Mononuclear cell (primary cell): Measurements from ENCODE around the gene PCBP2. TPM values are rescaled to one million over a fixed set of nuclear protein-coding genes. Genes with fewer than 3 reads are reported as not detected.
"Not testable (repeated sequence)": the region's sequence is repeated elsewhere in the genome, so short reads cannot be mapped to it uniquely, and the experiment has no call there.

Experiments
- H3K27me3 ChIP-seq: 2 replicates; pipeline ENCODE4 v1.6.0; 2011; ENCODE audit warnings: low read length, control low read depth; ENCODE audit not compliant: insufficient read depth
- H3K4me1 ChIP-seq: 2 replicates; pipeline ENCODE4 v1.5.1; 2011; ENCODE audit warnings: mild to moderate bottlenecking, low read length, control low read depth; ENCODE audit not compliant: insufficient read depth
- H3K4me3 ChIP-seq: 2 replicates; pipeline ENCODE4 v1.5.1; 2011; ENCODE audit warnings: mild to moderate bottlenecking, low read length, moderate library complexity
- H3K9me3 ChIP-seq: 2 replicates; pipeline ENCODE4 v1.5.1; 2011; ENCODE audit warnings: low read depth, mild to moderate bottlenecking, control low read depth, low read length
- total RNA-seq: library from RNA; depleted of rRNA; stranded (reverse); fragments of >200 nt; gene quantifications from one replicate; pipeline ENCODE4 v1.2.3, GENCODE V29; 2012

PCBP2 gene
- total RNA-seq, 1 donor, result 511 TPM

DNA sequence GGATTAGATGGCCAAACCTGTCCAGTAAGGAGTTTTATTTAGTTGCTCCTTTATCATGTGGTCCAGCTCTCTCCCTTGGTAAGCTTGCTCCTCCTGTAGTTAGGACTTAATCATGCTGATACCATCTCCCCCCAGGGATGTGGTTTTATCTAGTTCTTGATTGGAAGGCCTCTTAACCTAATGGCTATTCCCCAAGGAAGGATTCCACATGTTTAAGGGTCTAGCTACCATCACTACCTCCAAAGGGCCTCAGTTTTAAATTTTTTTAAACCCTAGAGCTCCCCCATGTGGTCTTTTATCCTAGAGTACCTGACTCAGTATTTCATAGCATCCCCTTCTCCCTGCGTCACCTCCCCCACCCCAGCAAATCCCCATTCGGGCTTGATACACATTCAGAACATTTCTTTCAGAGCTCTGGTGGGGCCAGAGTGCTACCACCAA is 24.9 kb downstream of the PCBP2 start:
- H3K4me3 ChIP-seq, result no peak overlapping the region
- no peaks in the 10 kb centered on the region for H3K27me3 ChIP-seq
- H3K9me3 ChIP-seq, result no peaks in the 10 kb centered on the region
- H3K4me1 ChIP-seq, result peaks cover 6% of the 10 kb centered on the region

DNA sequence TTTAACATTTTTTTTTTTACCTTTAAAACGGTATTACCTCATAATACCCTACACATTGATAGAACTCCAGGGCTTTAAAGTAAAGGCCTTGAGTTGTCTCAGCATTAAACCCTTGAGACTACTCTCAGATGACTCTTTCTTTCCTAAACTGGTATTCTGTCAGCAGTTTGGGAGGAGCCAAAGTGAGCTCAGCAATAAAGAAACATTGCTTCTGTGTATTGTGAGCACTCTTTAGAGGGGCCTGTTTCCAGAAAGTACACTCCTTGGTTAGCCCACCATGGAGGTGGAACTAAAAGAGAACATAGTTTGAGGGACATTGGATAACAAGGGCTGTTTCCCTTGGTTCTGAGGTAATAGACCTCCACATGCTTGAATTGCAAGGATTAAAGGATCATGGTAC is 27.0 kb downstream of the PCBP2 start:
- H3K4me3 ChIP-seq, result no peak overlapping the region
- H3K9me3 ChIP-seq, result no peaks in the 10 kb centered on the region
- no peaks in the 10 kb centered on the region for H3K4me1 ChIP-seq
- no peaks in the 10 kb centered on the region for H3K27me3 ChIP-seq

DNA sequence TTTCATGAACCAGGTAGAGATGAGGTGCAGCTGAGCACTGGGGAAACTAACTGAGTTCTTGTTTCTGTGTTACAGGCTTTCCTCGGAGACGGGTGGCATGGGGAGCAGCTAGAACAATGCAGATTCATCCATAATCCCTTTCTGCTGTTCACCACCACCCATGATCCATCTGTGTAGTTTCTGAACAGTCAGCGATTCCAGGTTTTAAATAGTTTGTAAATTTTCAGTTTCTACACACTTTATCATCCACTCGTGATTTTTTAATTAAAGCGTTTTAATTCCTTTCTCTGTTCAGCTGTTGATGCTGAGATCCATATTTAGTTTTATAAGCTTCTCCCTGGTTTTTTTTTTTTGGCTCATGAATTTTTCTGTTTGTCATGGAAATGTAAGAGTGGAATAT is 27.4 kb downstream of the PCBP2 start:
- Histone ChIP-seq H3K4me3 (no peak overlapping the region), H3K27me3 (no peaks in the 10 kb centered on the region), H3K4me1 (no peaks in the 10 kb centered on the region), H3K9me3 (no peaks in the 10 kb centered on the region)

DNA sequence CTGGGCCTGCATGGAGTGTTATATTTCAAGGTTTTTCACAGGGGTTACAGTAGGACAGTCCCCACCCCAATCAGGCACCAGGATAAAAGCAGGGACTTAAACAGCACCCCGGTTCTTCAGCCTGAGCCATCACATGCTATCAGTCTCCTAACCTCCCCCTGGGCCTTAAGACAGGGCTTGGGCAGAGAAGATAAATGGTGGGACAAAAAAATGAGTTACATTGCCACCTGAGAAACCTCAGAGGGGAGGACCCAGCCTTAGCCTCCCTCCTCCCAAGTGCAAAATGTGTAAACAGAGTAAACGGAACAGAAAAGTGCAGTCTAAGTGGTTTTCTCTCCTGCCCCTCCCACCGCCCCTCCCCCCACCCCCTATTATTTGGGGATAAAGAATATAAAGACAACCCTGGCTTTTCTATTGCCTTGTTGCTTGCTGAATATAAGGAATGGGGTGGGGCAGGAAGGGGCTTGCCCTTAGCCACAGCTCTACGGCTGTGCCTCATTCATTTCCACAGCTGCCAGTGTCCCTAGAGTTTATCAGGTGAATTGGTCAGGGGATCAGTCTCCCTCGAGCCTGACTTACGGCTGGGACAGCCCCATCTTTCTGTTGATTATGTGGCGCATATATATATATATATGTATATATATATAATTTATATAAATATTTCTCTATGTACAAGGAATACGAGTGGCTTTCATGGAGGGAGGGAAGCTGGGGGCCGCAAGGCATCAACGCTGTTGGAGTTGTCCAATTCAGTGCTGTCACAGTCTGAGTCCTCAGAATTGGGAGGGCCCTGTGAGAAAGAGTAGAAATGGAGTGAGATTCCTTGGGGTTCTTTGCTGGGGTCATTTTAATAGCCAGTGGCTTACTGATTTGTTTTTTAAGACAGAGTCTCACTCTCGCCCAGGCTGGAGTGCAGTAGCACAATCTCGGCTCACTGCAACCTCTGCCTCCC is 28.9 kb downstream of the PCBP2 start:
- no peaks in the 10 kb centered on the region for H3K27me3 ChIP-seq
- no peaks in the 10 kb centered on the region for H3K9me3 ChIP-seq
- no peak overlapping the region for H3K4me3 ChIP-seq
- no peaks in the 10 kb centered on the region for H3K4me1 ChIP-seq

DNA sequence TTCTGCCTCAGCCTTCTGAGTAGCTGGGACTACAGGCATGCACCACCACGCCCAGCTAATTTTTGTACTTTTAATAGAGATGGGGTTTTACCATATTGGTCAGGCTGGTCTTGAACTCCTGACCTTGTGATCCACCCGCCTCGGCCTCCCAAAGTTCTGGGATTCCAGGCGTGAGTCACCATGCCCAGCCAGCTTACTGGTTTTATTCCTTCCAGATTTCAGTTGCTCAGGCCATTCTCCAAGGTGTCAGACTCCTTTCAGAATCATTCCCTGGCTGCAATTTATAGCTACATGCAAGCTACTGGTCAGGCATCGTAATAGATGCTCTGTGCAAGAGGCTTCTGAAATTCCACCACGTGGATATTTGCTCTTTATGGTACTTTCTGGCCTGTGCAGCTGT is 29.6 kb downstream of the PCBP2 start:
- H3K4me3 ChIP-seq, H3K4me1 ChIP-seq, H3K27me3 ChIP-seq, H3K9me3 ChIP-seq: not testable (repeated sequence)

DNA sequence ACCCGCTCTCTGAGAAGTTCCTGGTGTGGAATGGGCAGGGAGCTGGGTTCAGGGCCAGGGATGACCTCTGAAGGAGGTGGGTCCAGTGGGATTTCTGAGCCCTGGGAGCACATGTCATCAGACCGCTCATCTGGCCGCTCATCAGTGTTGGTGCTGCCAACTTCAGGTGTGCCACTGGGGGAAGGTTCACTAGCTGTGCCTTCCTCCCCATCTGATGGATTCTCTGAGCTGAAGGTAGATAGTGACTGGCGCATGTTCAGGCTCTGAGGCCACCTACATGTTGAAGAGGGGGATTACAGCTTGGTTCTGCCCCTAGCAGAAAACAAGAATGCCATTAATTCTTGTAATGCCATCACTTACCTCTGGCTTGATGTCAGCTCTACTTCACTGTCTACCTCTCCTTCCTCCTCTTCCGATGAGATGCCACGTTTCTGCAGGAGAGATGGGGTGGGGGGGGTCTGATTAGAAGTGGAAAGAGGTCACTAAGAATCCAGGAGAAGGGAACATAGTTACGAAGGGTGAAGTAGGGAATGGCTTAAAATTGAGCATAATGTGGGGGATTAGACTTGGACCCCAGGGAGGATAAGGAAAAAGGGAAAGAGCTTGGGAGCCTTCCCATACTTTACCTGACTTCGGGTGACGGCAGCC is 30.2 kb downstream of the PCBP2 start:
- Histone ChIP-seq H3K4me3 (no peak overlapping the region), H3K27me3 (no peaks in the 10 kb centered on the region), H3K4me1 (no peaks in the 10 kb centered on the region), H3K9me3 (no peaks in the 10 kb centered on the region)

DNA sequence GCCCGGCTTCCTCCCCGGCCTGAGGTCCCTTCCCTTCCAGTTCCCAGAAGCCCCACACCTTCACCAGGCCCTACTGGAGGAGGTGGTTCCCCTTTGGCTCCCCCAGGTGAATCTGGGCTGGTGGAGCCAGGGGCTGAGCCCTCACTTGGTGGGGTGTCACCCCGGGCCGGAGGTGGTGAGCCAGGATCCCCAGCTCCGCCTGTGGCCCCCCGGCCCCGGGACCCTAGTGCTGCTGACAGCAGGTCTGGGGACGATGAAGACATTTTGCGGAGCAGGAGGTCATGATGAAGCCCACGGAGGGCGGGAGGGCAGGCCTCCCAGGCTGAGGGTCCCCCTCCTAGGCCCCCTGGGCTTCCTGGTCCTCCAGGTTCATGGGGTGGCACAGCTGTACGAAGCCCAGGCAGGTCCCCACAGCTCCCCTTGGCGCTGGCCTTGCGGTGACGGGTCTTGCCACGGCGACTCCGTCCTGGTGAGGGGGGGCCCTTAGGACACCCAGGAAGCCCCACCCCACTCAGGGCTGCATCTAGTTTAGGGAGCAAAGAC is 30.8 kb downstream of the PCBP2 start:
- Histone ChIP-seq H3K27me3 (no peaks in the 10 kb centered on the region), H3K4me1 (no peaks in the 10 kb centered on the region), H3K4me3 (no peak overlapping the region), H3K9me3 (no peaks in the 10 kb centered on the region)

DNA sequence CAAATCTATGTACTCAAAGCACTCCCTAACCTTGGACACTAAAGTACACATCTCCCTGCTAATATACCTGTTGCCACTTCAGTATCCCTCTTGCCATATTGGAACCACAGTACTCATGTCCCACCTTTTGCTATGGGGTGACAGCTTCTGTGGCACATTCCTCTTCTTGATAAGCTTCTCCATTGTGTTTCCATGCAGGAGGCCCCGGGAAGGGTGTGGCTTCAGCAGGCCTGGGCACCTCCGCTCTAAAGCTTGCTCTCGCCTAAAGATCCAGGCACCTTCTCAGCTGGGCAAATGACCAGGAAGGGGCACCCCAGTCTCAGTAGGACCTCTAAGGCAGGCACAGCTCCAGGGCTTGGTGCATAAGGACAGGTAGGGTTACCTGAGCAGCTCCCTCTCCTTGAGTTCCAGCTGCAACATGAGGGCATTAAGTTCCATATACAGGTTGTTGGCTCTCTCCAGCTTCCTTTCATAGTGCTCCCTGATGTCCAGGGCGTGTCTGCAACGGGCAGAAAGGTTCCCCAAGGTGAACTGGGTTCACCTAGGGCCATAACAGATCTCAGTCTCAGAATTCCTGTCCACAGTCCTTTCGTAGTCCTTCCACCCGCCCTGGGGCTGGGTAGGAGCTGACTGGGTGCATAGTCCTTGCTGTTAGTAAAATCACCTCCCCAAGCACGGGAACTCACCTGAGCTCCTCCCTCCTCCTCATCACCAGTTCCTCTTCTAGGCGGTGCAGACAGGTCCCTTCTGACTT is 31.5 kb downstream of the PCBP2 start:
- no peak overlapping the region for H3K4me3 ChIP-seq
- H3K27me3 ChIP-seq, result no peaks in the 10 kb centered on the region
- H3K9me3 ChIP-seq, result no peaks in the 10 kb centered on the region
- H3K4me1 ChIP-seq, result no peaks in the 10 kb centered on the region

DNA sequence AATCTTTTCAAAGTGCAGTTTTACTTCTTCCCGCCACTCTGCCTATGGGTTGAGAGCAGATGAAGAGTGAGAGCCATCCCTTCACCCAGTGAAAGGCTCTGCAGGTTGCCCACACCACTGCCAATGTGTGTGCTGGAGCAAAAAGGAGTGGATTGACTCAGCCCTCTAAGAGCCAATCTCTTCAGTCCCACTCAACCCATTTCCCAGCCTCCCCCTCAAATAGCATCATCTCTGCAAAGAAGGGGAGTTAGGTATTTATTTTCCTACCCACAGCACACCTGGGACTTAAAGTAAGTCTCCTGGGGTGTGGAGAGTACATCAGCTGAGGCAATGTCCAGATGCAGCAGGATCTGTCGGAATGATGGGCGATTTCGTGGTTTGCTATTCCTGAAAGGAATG is 32.1 kb downstream of the PCBP2 start:
- Histone ChIP-seq H3K9me3 (no peaks in the 10 kb centered on the region), H3K4me1 (no peaks in the 10 kb centered on the region), H3K4me3 (no peak overlapping the region), H3K27me3 (no peaks in the 10 kb centered on the region)

DNA sequence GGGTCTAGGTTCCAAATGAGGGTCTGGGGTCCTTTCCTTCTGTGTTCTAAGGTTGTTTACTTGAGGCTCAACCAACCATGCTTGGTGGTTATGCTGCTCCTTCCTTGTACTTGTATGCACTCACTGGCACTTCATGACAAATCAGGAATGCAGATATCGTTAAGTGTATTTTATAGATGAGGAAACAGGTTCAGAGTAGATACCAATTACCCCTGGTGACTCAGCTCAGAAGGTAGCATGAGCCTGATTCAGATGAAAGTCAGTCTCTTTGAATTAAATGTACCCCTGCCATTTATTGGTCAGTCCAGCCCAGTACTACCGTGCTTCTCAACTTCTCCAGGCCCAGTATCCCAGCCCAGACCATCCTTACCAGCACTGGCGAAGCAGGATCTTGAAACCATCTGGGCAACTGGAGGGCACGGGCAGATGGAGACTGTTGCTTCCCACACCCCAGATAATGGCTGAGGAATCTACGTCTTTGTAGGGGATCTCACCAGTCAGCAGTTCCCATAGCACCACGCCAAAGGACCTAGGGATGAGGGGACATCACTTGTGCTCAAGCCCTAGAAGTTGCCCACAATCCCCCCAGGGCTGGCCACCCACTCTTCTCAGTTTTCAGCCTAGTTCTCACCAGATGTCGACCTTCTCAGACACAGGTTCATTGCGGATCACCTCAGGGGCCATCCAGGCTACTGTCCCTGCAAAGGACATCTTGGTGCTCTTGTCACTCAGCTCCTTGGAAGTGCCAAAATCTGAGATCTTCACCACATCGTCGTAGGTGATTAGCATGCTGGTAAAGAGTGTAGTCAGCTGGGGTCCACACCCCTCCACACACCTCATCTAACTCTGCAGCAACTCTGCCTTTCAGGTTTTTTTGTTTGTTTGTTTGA is 33.0 kb downstream of the PCBP2 start:
- no peaks in the 10 kb centered on the region for H3K4me1 ChIP-seq

DNA sequence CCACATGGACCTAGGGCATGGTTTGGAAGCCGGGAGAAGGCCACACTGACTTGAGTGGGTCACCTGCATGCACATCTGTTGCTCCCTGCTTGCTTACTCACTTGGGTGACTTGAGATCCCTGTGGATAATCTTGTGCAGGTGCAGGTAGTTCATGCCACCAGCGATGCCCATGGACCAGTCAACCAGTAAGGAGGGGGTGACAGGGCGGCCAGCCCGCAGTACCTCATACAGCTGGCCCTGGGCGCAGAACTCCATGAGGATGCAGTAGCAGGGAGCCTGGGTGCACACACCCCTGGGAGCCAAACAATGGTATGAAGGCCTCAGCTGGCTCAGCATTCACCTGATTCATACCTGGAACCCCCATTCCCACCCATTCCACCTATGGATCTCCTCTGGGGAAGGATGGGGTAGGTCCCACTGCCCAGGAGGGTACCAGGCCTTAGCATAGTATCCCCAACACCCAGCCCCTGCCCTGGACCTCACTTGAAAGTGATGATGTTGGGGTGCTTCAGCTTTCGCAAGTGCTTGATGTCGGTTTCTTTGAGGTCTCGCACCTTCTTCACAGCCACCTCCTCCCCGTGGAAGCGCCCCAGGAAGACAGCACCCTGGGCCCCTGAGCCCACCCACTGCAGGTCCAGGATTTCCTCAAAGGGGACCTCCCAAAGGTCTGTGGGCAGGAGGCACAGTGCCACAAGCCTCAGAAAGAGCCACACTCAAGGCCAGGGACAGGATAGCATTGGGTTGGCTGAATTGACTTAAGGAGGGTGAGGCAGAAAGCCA is 34.2 kb downstream of the PCBP2 start:
- no peaks in the 10 kb centered on the region for H3K27me3 ChIP-seq
- no peaks in the 10 kb centered on the region for H3K4me1 ChIP-seq
- H3K4me3 ChIP-seq, result no peak overlapping the region
- no peaks in the 10 kb centered on the region for H3K9me3 ChIP-seq

More for the DNA sequence above, 33.0 kb downstream of the PCBP2 start:
- H3K9me3 ChIP-seq, result no peaks in the 10 kb centered on the region
- no peak overlapping the region for H3K4me3 ChIP-seq
- H3K27me3 ChIP-seq, result no peaks in the 10 kb centered on the region

DNA sequence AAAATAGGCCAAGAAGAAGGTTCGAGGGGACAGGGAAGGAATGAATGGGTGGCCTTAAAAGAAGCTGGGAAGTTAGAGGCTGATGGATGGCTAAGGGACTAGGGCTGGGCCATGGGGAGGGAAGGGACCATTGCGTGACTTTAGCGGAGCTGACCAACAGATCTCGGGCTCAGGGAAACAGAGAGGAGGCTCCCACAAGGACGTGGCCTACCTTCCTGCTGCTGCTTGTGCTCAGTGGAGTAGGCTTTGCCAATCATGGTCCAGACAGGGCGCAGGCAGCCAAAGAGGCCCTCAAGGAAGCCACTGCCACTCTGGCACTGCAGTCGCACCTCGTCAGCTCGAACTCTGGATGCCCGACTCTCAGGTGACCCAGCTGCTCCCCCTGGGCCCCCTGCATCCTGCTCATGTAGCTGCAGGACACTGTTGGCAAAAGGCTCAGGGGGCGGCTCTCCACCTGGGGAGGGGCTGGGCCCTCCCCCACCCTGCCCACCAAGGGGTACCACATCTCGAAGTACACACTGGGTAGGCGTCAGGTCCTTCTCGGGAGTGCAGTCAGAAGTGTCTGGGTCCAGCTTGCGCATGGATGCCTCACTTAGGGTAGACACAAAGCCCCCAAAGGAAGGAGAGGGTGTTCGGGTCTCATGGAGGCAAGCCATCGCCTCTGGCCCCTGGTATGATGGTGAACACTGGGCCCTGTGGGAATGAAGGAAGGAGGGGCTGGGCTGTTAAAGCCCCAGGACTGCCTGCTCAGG is 35.0 kb downstream of the PCBP2 start:
- no peak overlapping the region for H3K4me3 ChIP-seq
- no peaks in the 10 kb centered on the region for H3K4me1 ChIP-seq
- H3K27me3 ChIP-seq, result no peaks in the 10 kb centered on the region
- H3K9me3 ChIP-seq, result no peaks in the 10 kb centered on the region

DNA sequence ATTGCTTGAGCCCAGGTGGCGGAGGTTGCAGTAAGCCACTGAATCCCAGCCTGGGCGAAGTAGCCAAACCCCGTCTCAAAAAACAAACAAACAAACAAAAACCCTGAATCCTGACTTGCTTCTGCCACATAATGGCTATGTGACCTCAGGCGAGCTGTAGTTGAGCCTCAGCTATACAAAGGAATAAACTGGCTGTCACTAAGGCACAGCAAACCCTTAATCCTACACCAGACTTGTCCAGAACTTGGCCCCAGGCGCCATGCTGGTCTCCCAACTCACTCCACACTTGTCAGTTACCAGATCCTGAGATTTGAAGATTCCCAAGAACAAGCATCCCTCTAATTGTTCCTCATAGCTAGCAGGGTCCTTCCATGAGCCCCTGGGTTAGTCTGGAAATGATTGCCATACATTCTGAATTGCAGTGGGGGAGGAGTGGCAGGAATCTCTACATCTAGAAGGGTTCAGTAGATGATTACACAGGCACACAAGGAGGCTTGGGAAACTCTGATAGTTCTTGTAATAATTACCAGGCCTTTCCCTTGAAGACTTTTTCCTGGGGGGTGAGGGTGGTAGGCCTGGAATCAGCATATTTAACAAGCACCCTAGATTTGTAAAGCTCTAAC is 37.5 kb downstream of the PCBP2 start:
- H3K9me3 ChIP-seq, result no peaks in the 10 kb centered on the region
- H3K4me1 ChIP-seq, result peaks cover 17% of the 10 kb centered on the region
- no peaks in the 10 kb centered on the region for H3K27me3 ChIP-seq
- no peak overlapping the region for H3K4me3 ChIP-seq
